Stimulated activated CD4-positive, alpha-beta T cell treated with anti-CD3 and anti-CD28 coated beads, Interleukin-12 subunit alpha, Interleukin-12 subunit beta, amount 100 ng/mL, for 24 hours (primary cell): ENCODE measurements around the gene NGEF.
"Not testable (repeated sequence)": the region's sequence is repeated elsewhere in the genome, so short reads cannot be mapped to it uniquely, and the experiment has no call there.

Source experiments
- DNase-seq, 2 experiments: peaks; one replicate each; pipeline ENCODE4 v3.0.0-alpha.2; 2020; ENCODE audit warnings: low read depth in 2 of 2

Gene NGEF, protein sequence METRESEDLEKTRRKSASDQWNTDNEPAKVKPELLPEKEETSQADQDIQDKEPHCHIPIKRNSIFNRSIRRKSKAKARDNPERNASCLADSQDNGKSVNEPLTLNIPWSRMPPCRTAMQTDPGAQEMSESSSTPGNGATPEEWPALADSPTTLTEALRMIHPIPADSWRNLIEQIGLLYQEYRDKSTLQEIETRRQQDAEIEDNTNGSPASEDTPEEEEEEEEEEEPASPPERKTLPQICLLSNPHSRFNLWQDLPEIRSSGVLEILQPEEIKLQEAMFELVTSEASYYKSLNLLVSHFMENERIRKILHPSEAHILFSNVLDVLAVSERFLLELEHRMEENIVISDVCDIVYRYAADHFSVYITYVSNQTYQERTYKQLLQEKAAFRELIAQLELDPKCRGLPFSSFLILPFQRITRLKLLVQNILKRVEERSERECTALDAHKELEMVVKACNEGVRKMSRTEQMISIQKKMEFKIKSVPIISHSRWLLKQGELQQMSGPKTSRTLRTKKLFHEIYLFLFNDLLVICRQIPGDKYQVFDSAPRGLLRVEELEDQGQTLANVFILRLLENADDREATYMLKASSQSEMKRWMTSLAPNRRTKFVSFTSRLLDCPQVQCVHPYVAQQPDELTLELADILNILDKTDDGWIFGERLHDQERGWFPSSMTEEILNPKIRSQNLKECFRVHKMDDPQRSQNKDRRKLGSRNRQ

GRCh38 chr2:233013027-233013461 is at the start of gene NGEF:
TSS of gene NGEF (minus strand) at chr2:233013256. CDS start at chr2:232974890, 38,366 bp downstream.
- DNase-seq = no peak

DNA sequence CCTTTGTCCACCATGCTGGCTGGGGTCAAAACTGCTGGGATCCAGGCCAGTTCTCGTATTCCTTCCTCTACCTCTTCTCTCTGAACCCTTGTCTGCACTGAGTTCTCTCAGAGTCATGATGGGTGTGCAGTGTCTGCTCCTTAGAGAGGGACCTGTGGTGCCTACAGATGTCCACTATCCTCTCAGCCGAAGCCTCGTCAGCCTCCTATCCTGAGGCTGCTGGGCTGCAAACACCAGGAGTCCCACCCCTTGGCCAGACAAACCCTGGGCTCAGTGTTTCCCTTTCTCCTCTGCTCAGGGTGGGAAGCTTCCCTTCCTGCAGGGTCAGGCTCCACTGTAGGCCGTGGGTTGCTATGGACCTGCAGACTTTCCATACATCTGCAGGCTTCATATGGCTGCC is 49.4 kb upstream of the NGEF start:
- DNase-seq = no peak

- DNase-seq = no peak
These were observed 48.8 kb upstream of the NGEF start for GRCh38 chr2:233061591-233062450.

DNA sequence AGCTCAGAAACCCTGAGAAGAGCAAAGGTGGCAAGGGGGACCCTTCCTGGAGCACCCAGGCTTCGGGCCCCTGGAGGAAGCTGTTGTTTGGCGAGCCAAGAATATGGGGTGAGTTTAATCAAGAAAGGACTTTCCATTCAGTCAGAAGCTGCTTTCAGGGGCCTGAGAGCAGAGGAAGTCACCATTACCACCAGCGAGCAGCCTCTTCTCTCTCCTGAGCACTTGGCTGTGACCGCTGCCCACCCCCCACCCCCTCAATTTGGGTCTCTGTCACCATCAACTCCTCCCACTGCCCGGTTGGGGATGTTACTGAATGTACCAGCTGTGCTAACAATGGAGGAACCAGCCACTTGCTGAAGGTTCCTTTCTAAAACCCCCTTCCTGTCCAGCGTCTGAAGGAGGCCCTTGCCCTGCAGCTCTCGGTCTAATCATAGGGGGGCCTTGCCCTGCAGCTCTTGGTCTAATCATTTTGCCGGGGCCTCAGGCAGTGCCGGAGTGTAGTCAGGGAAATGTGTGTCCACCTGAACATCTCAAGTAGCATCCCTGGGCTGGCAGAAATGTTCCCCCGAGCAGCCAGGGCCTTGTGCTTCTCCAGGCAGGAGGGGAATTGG is 48.0 kb upstream of the NGEF start:
- no peak for DNase-seq

DNA sequence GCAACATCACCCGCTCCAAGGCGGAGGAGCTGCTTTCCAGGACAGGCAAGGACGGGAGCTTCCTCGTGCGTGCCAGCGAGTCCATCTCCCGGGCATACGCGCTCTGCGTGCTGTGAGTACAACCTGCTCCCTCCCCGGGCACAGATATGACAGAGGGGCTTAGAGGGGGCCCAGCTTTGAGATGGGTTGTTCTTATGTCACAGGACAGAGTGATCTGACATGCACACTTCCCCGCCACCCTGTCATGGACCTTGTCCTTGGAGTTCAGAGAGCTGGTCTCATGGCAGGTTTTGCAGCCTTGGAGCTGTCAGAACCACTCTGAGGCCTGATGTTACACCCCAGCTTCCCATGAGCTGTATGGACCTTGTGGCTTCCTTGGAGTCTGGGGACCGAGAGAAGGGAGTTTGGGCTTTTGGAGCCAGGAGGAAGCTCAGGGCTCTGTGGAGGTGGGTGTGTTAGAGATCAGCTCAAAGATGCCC is 47.5 kb upstream of the NGEF start:
- no peak for DNase-seq

DNA sequence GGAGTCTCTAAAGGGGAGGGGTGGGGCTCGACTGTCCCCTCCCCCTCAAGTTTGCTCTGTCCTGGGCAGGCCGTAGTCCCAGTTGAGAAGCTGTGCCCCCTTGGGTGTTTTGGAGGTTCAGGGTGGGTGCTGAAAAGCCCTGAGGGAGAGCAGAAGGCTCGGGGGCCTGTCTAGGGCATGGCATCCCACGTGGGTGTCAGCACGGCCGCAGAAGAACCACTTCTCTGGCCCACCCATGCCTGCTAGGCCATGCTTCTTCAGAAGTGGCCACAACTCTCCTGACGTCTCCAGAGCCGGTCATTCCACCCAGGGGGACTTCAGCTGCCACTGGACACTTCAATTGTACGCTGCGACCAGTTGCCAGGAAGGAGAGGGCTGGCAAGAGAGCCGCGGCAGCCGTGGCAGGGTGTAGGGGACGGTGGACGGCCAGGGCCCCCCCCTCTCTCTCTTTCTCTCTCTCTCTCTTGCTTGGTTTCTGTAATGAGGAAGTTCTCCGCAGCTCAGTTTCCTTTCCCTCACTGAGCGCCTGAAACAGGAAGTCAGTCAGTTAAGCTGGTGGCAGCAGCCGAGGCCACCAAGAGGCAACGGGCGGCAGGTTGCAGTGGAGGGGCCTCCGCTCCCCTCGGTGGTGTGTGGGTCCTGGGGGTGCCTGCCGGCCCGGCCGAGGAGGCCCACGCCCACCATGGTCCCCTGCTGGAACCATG is 46.9 kb upstream of the NGEF start, which contains the start of gene INPP5D:
Gene INPP5D, plus strand, starts transcription at position 546 of the 704 bp plus-strand sequence. Its CDS starts 137 bp downstream, at position 683.
- DNase-seq = peak; percentile 55

GRCh38 chr2:233059547-233059796 is 46.4 kb upstream of the NGEF start:
- no peak for DNase-seq

DNA sequence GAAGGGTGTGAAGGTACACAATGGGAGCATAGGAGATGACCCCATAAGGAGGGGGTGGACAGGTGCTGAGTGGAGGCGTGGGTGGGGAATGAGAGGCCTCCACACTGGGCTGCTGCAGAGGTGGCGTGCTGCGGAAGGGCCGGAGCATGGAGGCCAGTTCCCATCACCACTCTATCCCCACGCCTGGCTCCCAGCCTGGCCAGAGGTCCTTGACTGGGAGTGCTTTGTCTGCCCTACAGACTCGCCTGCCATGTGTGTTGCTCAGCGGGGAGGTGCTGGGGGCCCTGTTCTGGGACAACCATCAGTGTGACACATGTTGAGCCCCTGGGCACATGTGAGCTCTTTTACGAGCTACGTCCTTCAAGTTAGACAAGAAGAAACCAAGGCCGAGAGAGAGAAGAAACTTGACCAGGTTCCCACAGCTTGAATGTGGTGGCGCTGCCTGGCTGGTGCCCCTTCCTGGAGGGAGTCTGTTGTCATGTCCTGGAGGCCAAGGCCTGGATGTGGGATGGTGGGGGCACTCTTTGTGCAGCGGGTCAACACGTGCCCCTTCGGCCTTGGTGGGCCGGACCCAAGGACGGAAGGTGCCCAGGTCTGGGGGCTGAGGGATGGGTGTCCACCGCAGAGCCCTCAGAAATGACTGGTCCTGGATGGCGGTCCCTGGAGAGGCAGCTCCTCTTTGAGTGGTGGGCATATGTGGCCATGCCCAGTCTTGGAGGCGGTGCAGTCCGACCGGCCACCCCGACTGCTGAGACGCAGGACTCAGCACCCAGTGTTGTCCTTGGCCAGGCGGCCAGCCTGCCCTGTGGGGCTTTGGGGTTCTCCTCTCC is 45.9 kb upstream of the NGEF start:
- no peak for DNase-seq

DNA sequence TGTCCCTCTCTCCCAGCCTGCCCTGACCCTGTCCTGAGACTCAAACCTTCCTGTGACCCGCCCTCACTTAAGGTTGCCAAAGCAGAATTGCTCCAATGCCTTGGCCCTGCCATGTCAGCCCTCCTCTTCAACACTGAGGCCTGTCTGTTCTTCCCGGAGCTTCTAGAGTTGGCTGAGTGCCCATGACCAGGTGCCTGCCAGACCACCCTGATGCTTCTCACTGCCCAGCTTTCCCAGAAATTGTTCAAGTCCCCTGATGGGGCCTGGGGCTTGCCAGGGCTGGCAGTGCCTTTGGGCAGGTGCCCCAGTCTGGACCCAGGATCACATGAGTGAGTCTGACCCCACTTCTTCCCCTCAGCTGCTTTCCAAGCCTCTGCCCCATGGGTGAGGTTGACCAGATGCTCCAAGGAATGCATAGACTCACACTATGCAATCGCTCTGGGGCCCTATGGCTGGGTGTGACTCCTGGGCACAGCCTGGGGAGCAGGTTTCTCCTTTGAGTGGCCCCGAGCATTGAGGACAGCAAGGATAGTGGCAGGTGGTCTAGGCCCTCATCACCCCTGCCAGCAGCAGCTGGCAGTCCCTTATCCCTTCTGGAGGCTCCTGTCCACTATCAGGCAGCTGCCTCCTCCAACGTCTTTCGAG is 44.0 kb upstream of the NGEF start:
- no peak for DNase-seq

- DNase-seq = no peak
These were observed 42.3 kb upstream of the NGEF start for GRCh38 chr2:233055362-233055761.

DNA sequence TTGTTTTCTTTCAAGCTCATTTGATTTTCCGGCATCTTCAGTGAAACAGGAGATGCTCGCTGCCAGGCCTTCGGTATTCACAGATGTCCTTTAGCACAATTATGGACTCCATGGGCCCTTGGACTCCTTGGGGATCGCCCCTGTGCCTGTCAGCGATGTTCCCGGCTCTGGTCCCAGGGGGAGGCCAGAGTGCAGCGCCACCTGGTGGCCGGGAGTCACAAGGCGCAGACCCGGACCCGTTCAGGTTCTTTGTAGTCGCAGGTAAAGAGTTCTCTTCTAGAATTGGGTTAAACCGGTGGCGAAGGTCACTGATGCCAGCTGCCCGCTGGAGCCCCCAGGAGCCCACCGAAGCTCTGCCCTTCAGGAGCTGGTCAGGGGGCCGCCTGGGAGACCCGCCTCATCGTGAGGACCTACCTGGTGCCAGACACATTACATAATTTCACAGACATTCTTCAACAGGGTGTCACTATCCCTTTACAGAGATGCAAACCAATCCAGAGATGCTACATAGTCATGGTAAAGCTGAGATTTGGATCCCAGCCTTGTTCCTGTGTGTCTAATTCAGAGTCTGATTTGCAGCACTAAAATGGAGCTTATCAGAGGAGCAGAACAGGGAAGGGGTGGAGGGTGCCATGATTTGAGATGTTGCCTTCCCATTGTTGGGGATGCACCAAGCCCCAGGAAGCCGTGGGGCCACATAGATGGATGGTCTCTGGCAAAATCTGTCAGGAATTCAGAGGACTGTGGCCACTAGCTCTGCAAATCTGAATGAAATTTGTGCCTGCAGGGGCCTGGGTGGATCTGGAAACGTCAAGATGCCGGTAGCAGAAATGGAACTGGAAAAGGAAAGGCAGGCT is 41.1 kb upstream of the NGEF start:
- DNase-seq = peak; percentile 47 to 73

GRCh38 chr2:233052517-233052916 is 39.5 kb upstream of the NGEF start:
- not testable (repeated sequence) for DNase-seq

DNA sequence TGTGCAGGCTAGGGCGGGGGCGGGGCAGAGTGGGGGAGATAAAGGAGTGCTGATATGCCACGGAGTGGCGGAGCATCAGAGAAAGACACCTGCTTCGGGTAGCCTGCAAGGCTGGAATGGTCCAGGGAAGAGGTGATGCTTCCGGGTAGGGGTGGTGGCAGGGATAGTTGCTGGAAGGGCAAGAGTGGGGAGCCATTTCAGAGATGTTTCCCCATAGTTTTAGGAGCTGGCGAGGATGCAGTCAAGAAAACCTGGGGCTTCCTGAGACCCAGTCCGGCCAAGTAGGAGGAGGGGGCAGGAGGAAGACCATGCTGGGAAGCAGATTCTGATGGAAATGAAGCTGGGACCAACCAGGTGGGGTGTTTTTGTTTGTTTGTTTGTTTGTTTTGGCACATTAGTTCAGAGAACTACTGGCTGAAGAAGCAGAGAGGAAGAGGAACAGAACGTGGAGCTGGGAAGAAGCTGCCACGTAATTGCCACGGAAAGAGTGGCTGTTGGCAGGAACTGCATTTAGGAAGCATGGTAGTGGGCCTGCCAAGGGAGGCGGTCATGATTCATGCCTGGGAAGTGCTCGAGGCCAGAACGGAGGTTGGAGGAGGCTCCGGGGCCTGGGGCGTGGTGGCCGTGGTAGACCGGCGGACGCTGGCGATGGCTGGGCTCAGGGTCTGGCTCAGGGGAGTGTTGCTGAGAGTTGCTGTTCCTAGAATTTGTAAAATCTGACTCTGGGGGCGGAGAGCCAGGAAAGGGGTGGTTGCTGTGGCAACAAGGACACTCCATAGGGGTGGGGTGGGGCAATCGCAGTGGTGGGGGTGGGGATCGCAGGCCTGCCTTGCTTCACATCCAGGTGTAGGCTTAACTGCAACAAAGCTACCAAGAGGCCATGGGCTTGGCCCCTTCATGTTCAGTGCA is 38.4 kb upstream of the NGEF start:
- no peak for DNase-seq

GRCh38 chr2:233049194-233049761 is 36.2 kb upstream of the NGEF start:
- DNase-seq = no peak

DNA sequence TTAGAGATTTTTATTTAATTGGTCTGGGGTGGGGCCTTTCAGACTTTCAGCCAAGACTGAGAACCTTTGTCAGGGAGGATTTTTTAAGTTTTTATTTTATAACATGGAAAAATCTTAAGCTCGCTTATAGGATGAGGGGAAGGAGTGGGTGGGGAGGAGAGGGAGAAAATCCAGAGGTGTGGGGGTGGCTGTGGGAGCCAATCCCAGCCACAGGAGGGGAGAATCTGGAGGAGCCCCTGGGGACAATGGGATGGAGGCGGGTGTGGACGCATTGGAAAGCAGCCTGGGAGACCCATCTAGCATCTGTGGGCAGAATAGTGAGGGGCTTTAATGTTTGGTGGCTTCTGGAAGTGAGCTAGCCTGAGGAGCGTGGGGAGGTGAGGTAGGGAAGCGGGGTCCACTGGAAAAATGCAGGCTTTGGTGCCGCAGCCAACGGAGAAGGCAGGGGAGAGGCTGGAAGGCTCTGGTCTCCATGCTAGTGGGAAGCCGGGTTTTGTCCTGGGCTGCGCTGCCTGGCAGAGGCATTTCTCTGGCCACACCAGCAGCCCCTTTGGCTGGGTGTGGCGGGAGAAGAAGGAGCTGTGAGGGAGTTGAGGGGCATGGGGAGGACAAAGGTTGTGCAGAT is 35.6 kb upstream of the NGEF start:
- DNase-seq = no peak

DNA sequence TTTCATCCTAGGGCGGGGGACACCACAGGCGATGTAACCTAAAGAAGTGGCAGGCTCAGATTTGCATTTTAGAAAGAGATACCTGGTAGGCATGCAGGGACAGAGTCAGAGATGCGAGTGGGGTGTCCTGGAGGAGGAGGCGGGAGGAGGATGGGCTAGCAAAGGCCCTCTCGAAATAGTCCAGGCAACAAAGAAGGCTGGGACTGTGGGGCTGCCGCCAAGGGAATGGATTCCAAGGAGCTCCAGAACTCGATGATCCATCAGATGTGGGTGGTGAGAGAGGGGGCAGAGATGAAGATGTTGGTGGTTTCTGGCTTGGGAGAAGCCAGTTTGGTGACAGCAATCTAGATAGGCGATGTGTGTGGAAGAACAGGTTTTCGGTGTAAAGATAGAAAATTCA is 34.6 kb upstream of the NGEF start:
- no peak for DNase-seq

GRCh38 chr2:233047206-233047605 is 34.1 kb upstream of the NGEF start:
- DNase-seq = no peak
